H1 (cell line): Measurements from ENCODE around the gene PRKN. TPM values are rescaled to one million over a fixed set of nuclear protein-coding genes. Genes with fewer than 3 reads are reported as not detected.
"Not testable (repeated sequence)": the region's sequence is repeated elsewhere in the genome, so short reads cannot be mapped to it uniquely, and the experiment has no call there.

ENCODE experiments used
- CTCF ChIA-PET: fragments of 300-600 bp; sonication (Branson Sonifier 250); formaldehyde crosslinking; loops from one replicate; lab custom pipeline; 2021; ENCODE audit not compliant: partially characterized antibody; lab: Charles Lee
- POLR2A ChIA-PET: fragments of 300-600 bp; sonication (Branson Sonifier 250); formaldehyde crosslinking; loops from one replicate; lab custom pipeline; 2021; ENCODE audit warnings: inconsistent platforms; ENCODE audit not compliant: partially characterized antibody; lab: Charles Lee
- DNase-seq, 2 experiments: peaks; one replicate each; pipeline versions ENCODE4 v3.0.0 to v3.0.0-alpha.2; 2010 to 2022; ENCODE audit warnings: low spot score in 2 of 2, low read depth in 1 of 2, mixed read lengths in 1 of 2
- FAIRE-seq: peaks from 2 replicates; lab custom pipeline; 2011; peaks lifted over from hg19 to GRCh38; lab: Jason Lieb, UNC
- H2AFZ ChIP-seq: 2 replicates; pipeline ENCODE4 v1.8.1; 2012; ENCODE audit warnings: low read length, inconsistent platforms
- H2AK5ac ChIP-seq: 2 replicates; pipeline ENCODE4 v1.6.1; 2013; ENCODE audit warnings: low read depth, low read length
- H2BK120ac ChIP-seq: replicated peaks from 2 replicates; pipeline ENCODE3; 2013; ENCODE audit warnings: low read depth, low read length, inconsistent platforms
- H2BK12ac ChIP-seq: 2 replicates; pipeline ENCODE4 v1.6.1; 2013; ENCODE audit warnings: low read depth, low read length
- H2BK15ac ChIP-seq: 2 replicates; pipeline ENCODE4 v1.6.1; 2013; ENCODE audit warnings: low read length
- H2BK20ac ChIP-seq: 2 replicates; pipeline ENCODE4 v1.6.1; 2013; ENCODE audit warnings: low read length
- H2BK5ac ChIP-seq: 2 replicates; pipeline ENCODE4 v1.6.1; 2013; ENCODE audit warnings: low read depth, low read length
- H3K14ac ChIP-seq: 2 replicates; pipeline ENCODE4 v1.6.1; 2013; ENCODE audit warnings: inconsistent platforms; ENCODE audit not compliant: insufficient read length
- H3K18ac ChIP-seq: 2 replicates; pipeline ENCODE4 v1.6.1; 2013; ENCODE audit warnings: low read length; ENCODE audit errors: extremely low read depth
- H3K23ac ChIP-seq: 2 replicates; pipeline ENCODE4 v1.6.1; 2013; ENCODE audit warnings: inconsistent platforms; ENCODE audit not compliant: insufficient read length
- H3K23me2 ChIP-seq: 2 replicates; pipeline ENCODE4 v1.6.1; 2013; ENCODE audit warnings: low read depth, low read length
- H3K27ac ChIP-seq: 2 replicates; pipeline ENCODE4 v1.6.1; 2011; ENCODE audit warnings: low read depth, low read length, inconsistent platforms
- H3K27me3 ChIP-seq, 4 experiments: replicated peaks in 1 of 4; 1 replicate in 1 of 4; 2 replicates in 3 of 4; pipeline versions ENCODE4 v1.6.1 to v1.8.1; 2011 to 2013; ENCODE audit warnings: low read length in 3 of 4, mild to moderate bottlenecking in 3 of 4, inconsistent platforms in 2 of 4, mixed read lengths in 2 of 4, moderate library complexity in 1 of 4; ENCODE audit not compliant: control insufficient read depth in 3 of 4, insufficient read depth in 3 of 4; ENCODE audit errors: extremely low read depth in 1 of 4
- H3K36me3 ChIP-seq, 4 experiments: 2 replicates each; pipeline versions ENCODE4 v1.6.1 to v1.8.1; 2011 to 2013; ENCODE audit warnings: mild to moderate bottlenecking in 4 of 4, low read length in 3 of 4, moderate library complexity in 2 of 4, control low read depth in 1 of 4, inconsistent platforms in 1 of 4; ENCODE audit not compliant: insufficient read depth in 4 of 4, control insufficient read depth in 2 of 4
- H3K4ac ChIP-seq: replicated peaks from 2 replicates; pipeline ENCODE3; 2013; ENCODE audit warnings: low read length, low read depth, mixed read lengths, inconsistent platforms; ENCODE audit not compliant: insufficient read length
- H3K4me1 ChIP-seq, 4 experiments: replicated peaks in 1 of 4; 1 replicate in 1 of 4; 2 replicates in 3 of 4; pipeline versions ENCODE4 v1.6.1 to v1.8.1; 2011 to 2013; ENCODE audit warnings: low read length in 3 of 4, inconsistent platforms in 2 of 4, mixed read lengths in 1 of 4; ENCODE audit not compliant: insufficient read depth in 4 of 4, control insufficient read depth in 3 of 4
- H3K4me2 ChIP-seq, 2 experiments: 2 replicates each; pipeline versions ENCODE4 v1.6.1 to v1.8.1; 2011 to 2013; ENCODE audit warnings: low read depth in 2 of 2, low read length in 2 of 2, control low read depth in 1 of 2, inconsistent platforms in 1 of 2, mild to moderate bottlenecking in 1 of 2; ENCODE audit not compliant: insufficient read depth in 1 of 2
- H3K4me3 ChIP-seq, 4 experiments: fragments of 200-600, 300-600 bp in 1 of 4; sonication (generic), shearing (Covaris generic), sonication (Bioruptor Twin) in 1 of 4; 2 replicates each; pipeline versions ENCODE4 v1.5.1 to v1.8.1; 2011 to 2016; ENCODE audit warnings: low read length in 4 of 4, low read depth in 3 of 4, control low read depth in 2 of 4, inconsistent platforms in 2 of 4, mild to moderate bottlenecking in 2 of 4, mixed read lengths in 1 of 4, moderate library complexity in 1 of 4; ENCODE audit not compliant: insufficient read depth in 2 of 4; ENCODE audit errors: extremely low read depth in 1 of 4
- H3K56ac ChIP-seq: replicated peaks from 2 replicates; pipeline ENCODE3; 2013; ENCODE audit warnings: low read depth, mild to moderate bottlenecking, mixed read lengths, low read length, inconsistent platforms; ENCODE audit not compliant: insufficient read length
- H3K79me1 ChIP-seq: 2 replicates; pipeline ENCODE4 v1.6.1; 2013; ENCODE audit warnings: low read depth, low read length, control low read depth
- H3K79me2 ChIP-seq, 2 experiments: 2 replicates each; pipeline versions ENCODE4 v1.6.1 to v1.8.1; 2012 to 2013; ENCODE audit warnings: low read length in 2 of 2, mild to moderate bottlenecking in 2 of 2, inconsistent platforms in 1 of 2; ENCODE audit not compliant: insufficient read depth in 2 of 2, control insufficient read depth in 1 of 2
- H3K9ac ChIP-seq, 4 experiments: replicated peaks in 1 of 4; 1 replicate in 1 of 4; 2 replicates in 3 of 4; pipeline versions ENCODE4 v1.6.1 to v1.8.1; 2011 to 2013; ENCODE audit warnings: low read depth in 3 of 4, low read length in 3 of 4, control low read depth in 2 of 4, mild to moderate bottlenecking in 2 of 4, moderate library complexity in 2 of 4, inconsistent platforms in 1 of 4; ENCODE audit errors: extremely low read depth in 1 of 4
- H3K9me3 ChIP-seq, 2 experiments: 2 replicates each; pipeline versions ENCODE4 v1.6.1 to v1.8.1; 2012 to 2013; ENCODE audit warnings: mild to moderate bottlenecking in 2 of 2, moderate library complexity in 2 of 2, control low read depth in 1 of 2, inconsistent platforms in 1 of 2, low read depth in 1 of 2, low read length in 1 of 2, mixed read lengths in 1 of 2; ENCODE audit not compliant: insufficient read depth in 2 of 2
- H4K20me1 ChIP-seq, 2 experiments: replicated peaks in 1 of 2; 2 replicates each; pipeline versions ENCODE3 to v1.8.1; 2011 to 2013; ENCODE audit warnings: inconsistent platforms in 2 of 2, low read length in 2 of 2, mild to moderate bottlenecking in 1 of 2; ENCODE audit not compliant: insufficient read depth in 2 of 2, control insufficient read depth in 1 of 2
- H4K5ac ChIP-seq: 2 replicates; pipeline ENCODE4 v1.6.1; 2013; ENCODE audit warnings: low read length, low read depth, mixed read lengths, inconsistent platforms; ENCODE audit not compliant: insufficient read length
- H4K8ac ChIP-seq: 2 replicates; pipeline ENCODE4 v1.8.0; 2013; ENCODE audit warnings: mild to moderate bottlenecking, moderate library complexity, low read length, inconsistent platforms; ENCODE audit not compliant: insufficient read depth; ENCODE audit errors: extremely low read depth
- H4K91ac ChIP-seq: replicated peaks from 2 replicates; pipeline ENCODE3; 2013; ENCODE audit warnings: low read length, mixed read lengths, inconsistent platforms; ENCODE audit not compliant: insufficient read length
- WGBS, 2 experiments: shearing (Covaris generic) in 1 of 2; methylation state at CpG; one replicate each; pipeline versions ENCODE4 v1.1.6 to v1.1.7; 2013 to 2015; ENCODE audit warnings: low lambda C conversion rate in 2 of 2, mixed read lengths in 2 of 2, inconsistent platforms in 1 of 2, low coverage in 1 of 2, missing lambda C conversion rate in 1 of 2; ENCODE audit not compliant: insufficient replicate concordance in 2 of 2, insufficient coverage in 1 of 2, insufficient read length in 1 of 2; ENCODE audit errors: extremely low coverage in 1 of 2, missing lambda C conversion rate in 1 of 2; 5-methylcytosine and 5-hydroxymethylcytosine counted together
- polyA plus RNA-seq, 7 experiments: library from polyadenylated mRNA; depleted of rRNA in 3 of 7; stranded (reverse) in 5 of 7; unstranded in 2 of 7; fragments of >200 nt in 5 of 7; fragments of 200-250 nt in 2 of 7; gene quantifications; 1 replicate in 5 of 7; 2 replicates in 1 of 7; 4 replicates in 1 of 7; pipeline versions ENCODE4 v1.2.1 to v1.2.3, GENCODE V29; 2011 to 2013; ENCODE audit warnings: missing spikeins in 2 of 7, mixed read lengths in 2 of 7
- total RNA-seq: library from RNA; stranded (reverse); fragmentation: NEBNext Ultra II Directional; extraction: Animal tissue kit (Norgen Biotek cat#: 25700); gene quantifications from 2 replicates; pipeline ENCODE4 v1.2.1, GENCODE V29; 2021

PRKN gene
- total and polyA plus RNA-seq, 2 of the 8 experiments (the other 6 are each of a cell fraction or from before 2014, with no cell fraction given) = 0.13 to 0.29 TPM

GRCh38 chr6:162678896-162679295 lies 48.7 kb downstream of the PRKN start:
- H3K36me3 ChIP-seq, H3K9me3 ChIP-seq, H3K4me2 ChIP-seq, H4K5ac ChIP-seq, H3K79me1 ChIP-seq, H4K8ac ChIP-seq, CTCF ChIA-PET, POLR2A ChIA-PET, H3K4me3 ChIP-seq, H3K56ac ChIP-seq, FAIRE-seq, H2BK120ac ChIP-seq, H2BK5ac ChIP-seq, DNase-seq, H4K91ac ChIP-seq, H3K23me2 ChIP-seq, H2BK20ac ChIP-seq, H3K27ac ChIP-seq, H2AFZ ChIP-seq, H2AK5ac ChIP-seq, H3K9ac ChIP-seq, H3K14ac ChIP-seq, H3K79me2 ChIP-seq, H3K23ac ChIP-seq, H3K4me1 ChIP-seq, H3K27me3 ChIP-seq, H4K20me1 ChIP-seq, H3K4ac ChIP-seq, H2BK15ac ChIP-seq, H2BK12ac ChIP-seq, H3K18ac ChIP-seq: not testable (repeated sequence)
- 94% methylated on average over 7 of the region's 7 CpGs; no CpG with 5 or more reads in 1 of the 2 experiments for WGBS, 2 experiments
